NCI-H82 (cell line): ENCODE data around the gene C22orf23.
"Not testable (repeated sequence)": the region's sequence is repeated elsewhere in the genome, so short reads cannot be mapped to it uniquely, and the experiment has no call there.

ENCODE experiments used
- DNase-seq: peaks from one replicate; lab custom pipeline; 2025; lab: John Stamatoyannopoulos, UW

The C22orf23 gene

DNA sequence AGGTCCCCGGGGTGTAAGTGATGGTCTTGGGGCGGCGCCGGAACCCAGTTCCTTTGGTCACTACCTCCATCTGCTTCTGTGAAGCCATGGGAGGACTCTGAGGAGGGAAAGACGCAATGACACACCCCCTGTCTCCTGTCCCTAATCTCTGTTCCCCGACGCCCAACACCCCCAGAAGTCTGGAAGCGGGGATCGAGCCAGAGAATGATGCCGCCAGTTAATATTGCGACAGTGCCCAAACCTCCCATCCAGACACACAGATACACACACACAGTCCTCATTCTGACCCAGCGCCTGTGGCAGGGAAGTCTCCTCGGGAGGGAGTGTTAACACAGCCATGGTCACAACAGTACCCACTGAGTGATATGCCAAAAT, 352 bp downstream of the C22orf23 start:
- no peak for DNase-seq

DNA sequence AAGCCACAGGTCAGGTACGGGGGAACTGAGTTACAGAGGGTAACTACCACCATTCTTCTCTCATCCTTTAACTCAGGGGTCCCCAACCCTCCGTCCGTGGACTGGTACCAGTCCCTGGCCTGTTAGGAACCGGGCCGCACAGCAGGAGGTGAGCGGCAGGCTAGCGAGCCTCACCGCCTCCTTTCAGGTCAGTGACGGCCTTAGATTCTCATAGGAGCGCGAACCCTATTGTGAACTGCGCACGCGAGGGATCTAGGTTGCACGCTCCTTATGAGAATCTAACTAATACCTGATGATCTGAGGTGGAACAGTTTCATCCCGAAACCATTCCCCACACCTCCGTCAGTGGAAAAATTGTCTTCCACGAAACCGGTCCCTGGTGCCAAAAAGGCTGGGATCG, 772 bp downstream of the C22orf23 start:
- not testable (repeated sequence) for DNase-seq

DNA sequence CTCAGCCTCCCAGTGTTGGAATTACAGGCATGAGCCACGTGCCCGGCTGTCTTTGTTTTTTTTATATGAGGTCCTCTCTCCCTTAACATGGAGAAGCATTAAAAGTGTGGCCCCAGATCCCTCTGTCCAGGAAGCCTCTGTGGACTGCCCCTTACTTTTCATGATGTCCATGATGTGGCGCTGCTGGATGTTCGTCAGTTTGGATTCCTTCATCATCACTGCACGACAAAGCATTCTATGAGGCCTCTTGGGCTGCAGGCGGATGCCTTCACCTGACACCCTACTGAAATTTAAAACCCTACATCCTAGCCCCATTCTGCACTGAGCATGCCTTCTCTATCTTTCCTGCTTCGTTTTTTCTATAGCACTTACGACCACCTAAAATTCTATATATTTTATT, 2.1 kb downstream of the C22orf23 start:
- DNase-seq: no peak

DNA sequence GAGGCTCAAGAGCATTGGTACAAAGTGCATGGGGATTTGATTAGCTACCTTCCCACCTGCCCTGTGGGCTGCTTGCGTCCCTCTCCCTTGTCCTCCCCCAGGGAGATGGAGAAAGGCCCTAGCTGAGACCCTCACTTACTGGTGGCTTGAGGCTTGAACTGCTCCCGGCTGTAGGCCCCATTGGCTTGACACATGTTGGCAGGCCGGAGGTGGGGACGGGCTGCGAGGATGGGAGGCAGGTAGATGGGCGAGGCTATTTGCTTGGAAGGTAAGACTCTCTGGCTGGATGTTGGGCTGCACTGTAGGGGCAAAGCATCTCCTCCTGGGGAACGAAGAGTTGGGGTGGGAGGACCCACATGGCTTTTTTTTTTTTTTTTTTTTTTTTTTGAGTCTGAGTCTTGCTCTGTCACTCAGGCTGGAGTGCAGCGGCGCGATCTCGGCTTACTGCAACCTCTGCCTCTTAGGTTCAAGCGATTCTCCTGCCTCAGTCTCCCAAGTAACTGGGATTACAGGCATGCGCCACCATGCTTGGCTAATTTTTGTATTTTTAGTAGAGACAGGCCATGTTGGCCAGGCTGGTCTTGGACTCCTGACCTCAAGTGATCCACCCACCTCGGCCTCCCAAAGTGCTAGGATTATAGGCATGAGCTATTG, 6.1 kb downstream of the C22orf23 start:
- not testable (repeated sequence) for DNase-seq

DNA sequence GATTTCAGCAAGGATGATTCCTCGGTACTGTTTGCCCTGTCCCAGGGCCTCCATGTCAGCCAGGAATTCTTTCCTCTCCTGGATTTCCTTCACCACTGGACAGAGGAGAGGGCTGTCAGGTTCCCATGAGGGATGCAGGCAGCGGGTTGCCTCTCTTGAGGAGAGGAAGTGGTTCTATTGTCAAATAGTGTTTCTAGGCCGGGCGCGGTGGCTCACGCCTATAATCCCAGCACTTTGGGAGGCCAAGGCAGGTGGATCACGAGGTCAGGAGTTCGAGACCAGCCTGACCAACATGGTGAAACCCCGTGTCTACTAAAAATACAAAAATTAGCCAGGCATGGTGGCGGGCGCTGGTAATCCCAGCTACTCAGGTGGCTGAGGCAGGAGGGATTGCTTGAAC, 9.0 kb downstream of the C22orf23 start:
- not testable (repeated sequence) for DNase-seq

DNA sequence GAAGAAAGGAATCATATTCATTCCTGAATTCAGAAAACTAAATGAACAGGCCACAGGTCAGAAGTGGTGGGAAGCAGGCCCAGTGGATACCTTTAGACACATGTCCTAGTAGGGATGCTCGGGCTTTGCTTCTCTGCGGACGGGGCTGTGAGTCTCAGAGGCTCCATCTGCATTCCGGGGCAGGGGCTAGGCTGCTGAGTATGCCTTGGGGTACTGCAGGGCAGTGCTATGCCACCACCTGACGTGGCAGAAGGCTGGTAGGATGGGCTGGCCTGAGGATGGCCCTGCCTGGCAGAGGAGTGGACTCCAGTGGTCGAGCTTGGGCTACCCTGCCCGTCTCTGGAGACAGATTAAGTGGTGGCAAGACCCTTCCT, 9.6 kb downstream of the C22orf23 start:
- DNase-seq: no peak

DNA sequence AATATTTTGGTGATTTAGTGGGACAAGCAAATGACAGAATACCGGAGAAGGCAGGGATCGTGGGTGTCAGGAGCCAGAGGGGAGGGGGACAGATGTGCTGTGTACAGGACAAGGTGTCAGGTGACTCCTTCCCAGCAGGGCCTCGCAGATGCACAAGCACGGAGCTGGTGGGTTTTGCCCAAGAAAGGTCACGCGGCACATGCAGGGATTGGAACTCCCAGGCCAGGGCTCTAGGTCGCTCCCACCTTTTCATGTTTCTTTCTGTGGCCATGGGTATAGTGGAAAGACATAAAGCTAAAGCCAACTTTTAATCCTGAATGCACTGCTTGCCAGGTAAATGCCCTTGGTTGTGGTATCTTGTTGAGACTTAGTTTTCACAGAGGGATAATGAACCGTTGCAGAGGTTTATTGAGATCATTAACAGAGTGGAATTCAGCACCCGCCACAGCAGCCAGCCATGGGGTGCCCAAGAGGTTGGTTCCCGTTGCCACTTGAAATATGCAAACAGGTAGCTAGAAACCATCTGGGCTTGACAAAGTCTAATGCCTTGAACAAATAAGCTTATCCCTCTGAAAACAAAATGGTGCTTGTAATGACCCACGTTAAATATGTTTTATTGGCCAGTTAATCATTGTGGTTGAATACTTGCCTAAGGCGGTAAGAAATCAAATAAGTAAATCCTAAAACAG, 10.1 kb downstream of the C22orf23 start:
- DNase-seq: no peak

DNA sequence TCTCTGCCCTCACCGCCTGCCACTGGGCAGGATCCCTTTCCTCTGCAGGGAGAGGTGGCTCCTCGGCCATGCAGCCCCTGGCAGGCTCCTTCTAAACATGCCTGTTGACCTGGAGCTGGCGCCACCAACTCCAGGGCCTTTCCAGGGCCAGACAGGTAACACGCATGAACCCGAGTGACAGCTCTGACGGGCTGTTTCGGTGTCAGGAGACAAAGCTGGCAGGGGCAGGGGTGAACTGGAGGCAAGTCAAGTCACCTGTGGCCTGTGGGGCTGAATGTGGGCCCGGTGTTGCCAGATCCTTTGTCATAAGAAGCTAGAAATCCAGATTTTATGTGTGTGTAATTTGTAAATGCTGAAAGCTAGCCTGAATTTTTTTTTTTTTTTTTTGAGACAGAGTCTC, 11.3 kb downstream of the C22orf23 start:
- DNase-seq: no peak

DNA sequence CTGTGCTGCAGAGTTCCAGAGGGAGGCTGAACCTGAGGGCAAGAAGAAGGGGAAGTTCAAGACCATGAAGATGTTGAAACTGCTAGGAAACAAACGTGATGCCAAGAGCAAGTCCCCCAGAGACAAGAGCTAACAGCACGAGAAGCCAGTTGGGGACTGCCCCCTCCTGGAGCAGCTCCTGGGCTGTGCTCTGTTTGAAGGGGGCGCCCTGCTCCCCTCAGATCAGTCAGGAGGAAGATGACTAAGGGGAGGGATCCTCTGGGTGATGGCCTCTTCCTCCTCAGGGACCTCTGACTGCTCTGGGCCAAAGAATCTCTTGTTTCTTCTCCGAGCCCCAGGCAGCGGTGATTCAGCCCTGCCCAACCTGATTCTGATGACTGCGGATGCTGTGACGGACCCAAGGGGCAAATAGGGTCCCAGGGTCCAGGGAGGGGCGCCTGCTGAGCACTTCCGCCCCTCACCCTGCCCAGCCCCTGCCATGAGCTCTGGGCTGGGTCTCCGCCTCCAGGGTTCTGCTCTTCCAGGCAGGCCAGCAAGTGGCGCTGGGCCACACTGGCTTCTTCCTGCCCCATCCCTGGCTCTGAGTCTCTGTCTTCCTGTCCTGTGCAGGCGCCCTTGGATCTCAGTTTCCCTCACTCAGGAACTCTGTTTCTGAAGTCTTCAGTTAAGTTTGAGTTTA, 12.6 kb downstream of the C22orf23 start:
- no peak for DNase-seq

DNA sequence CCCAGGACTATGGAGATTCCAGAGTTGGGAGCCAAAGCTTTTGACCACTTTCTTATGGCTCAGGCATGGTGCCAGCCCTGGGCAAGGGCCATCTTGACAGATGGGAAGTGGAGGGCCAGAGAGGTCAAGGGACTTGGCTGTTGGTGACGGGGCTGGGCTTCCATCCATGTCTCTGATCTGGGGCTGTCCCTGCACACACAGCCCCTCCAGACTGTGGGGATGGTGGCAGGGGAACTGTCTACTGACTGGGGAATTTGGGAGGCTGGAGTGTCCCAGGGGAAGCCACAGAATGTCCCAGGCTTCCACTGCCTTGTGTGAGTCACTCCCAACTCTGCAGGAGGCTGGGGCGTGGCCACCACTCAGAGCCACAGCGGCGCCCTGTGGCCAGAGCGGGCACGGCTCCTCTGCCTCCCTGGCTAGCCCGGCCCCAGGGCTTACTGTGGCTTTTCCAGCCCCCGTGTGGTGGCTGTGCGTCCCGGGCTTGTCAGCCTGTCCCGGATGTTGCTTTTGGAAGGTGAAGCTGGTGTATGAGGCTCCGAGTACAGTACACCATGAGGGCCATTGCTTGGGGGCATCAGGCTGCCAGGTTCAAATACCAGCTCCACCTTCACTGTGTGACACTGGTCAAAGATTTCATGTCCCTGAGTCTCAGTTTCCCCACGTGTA, 19.6 kb downstream of the C22orf23 start:
- peak; percentile 86 for DNase-seq

DNA sequence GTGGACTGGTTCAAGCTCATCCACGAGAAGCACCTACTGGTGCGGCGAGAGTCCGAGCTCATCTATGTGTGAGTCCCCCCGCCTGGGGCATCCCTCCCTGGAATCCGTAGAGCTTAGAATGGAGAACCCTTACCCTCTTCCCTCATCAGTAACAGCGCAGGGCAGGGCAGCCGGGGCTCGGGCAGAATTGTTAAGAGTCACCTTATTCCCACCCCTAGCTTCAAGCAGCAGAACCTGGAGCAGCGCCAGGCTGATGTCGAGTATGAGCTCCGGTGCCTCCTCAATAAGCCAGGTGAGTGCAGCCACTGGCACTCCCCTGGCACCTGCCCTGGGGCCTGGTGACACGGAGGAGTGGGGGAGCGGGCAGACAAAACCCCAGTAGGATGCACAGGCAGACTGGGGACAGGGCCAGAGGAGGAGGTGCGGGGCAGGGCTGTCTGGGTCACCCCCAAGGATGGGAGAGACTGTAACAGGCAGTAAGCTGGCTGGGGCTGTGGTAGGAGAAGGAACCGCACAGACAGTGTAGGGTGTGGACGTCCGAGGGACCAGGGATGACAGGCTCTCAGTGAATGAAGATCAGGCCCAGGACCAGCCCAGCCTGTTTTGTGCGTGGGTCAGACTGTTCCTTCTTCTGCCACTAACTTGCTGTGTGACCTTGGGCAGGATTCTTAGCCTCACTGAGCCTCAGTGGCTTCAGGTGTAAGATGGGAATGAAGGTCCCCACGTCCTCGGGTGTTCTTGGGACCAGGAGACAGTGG, 20.4 kb downstream of the C22orf23 start:
- no peak for DNase-seq

DNA sequence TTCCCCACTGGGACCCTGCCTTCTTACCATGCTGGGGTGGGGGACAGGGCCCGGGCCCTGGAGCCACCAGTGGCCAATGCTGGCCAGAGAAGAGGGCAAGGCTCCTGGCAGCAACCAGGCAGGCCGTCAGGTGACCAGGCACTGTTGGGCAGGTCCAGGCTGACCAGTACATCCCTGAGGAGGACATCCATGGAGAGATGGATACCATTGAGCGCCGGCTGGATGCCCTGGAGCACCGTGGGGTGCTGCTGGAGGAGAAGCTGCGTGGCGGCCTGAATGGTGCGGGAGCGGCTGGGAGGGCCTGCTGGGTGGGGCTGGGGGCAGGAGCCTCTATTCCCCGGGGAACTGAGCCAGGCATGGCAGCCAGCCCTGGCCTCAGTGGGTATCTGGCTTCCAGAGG, 21.0 kb downstream of the C22orf23 start:
- DNase-seq: no peak

DNA sequence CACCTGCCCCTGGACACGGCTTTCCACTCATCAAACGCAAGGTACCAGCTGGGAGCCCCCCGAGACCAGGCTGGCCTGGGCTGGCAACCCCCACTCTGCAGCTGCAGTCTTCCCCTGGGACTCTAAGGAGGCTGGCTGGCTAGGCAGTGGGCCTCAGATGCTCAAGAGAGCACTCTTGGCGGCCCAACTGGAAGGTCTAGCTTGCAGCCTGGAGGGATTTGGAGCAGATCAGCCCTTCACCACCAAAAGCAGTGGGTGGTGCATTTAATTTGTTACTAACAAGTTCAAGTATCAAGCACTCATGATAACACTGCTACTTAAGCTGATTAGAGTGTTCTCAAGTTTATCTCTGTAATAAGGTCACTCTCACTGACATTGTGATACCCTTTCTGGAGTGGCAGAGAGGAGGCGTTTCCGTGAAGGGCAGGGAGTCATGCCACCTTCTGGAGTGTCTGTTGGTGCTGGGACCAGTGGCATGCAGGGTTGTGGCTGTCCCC, 21.5 kb downstream of the C22orf23 start:
- peak; percentile 50 for DNase-seq

DNA sequence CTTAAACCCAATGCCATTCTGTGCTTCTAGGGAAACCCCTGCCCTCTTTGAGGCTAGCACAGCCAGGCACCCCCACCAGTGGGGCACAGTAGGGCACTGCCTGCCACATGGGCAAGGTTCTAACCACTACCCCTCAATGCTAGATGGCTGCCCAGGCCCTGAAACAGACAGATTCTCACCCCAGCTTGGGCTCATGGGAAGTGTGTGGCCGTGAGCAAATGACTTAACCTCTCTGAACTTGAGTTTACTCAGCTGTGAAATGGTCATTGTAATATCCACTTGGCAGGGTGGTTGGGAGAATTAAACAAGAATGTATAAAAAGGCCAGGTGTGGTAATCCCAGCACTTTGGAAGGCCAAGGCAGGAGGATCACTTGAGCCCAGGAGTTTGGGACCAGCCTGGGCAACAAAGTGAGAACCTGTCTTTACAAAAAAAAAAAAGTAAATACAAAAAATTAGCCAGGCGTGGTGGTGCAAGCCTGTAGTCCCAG, 22.4 kb downstream of the C22orf23 start:
- DNase-seq: no peak

DNA sequence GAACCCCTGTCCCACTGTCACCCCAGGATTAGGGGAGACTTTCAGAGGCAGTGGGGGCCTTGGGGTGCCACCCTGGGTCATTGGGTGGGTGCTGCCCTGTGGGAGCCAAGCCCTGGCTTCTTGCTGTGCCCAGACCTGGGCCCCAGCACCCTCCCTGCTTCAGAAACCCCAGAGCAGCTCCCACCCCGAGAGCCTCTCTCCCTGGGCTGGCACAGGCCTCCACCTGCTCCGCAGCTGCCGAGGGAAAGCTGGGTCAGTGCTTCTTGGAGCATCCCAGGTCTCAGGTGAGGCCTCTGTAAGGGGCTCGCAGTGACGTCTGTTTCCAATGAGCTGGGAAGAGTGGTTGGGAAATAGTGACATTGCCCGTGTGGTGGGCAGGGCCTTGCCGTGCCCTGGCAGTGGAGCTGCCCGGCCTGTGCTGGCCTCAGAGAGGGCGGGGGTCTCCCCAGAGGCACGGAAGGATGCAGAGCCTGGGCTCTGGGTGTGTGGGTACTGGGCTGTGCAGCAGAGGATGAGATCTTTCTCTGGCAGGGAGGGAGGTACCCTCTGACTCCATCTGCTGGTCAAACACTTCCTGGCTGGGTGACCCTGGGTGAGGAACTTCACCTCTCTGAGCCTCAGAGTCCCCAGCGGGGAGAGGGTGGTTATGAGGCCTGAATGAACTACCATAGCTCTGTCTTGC, 23.0 kb downstream of the C22orf23 start:
- peak; percentile 9 for DNase-seq

DNA sequence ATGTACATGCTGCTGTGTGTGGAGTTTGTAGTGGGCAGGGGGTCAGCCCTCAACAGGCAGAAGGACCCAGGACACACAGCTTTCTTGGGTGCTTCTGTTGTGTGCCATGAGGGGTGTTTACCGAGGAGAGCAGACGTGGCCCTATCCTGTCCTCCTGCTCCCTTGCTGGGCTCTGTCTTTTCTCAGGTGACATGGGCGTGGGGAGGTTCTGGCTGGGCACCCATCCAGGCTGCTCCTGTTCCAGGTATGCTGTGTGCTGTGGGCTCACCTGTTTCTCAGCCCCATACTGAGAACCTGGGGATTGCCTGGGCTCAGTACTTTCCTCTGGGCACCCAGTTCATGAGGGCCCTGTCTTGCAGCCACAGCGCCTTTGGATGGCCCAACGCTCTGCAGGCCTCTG, 24.0 kb downstream of the C22orf23 start:
- no peak for DNase-seq

DNA sequence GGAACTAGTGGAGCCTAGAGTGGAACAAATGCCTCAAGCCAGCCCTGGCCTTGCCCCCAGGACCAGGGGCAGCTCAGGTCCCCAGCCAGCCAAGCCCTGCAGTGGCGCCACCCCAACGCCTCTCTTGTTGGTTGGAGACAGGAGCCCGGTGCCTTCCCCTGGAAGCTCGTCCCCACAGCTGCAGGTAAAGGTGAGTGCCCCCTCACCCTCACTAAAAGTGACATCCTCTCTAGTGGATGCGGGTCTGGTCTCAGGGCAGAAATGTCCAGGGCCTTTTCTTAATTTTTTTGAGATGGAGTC, 25.8 kb downstream of the C22orf23 start:
- no peak for DNase-seq

DNA sequence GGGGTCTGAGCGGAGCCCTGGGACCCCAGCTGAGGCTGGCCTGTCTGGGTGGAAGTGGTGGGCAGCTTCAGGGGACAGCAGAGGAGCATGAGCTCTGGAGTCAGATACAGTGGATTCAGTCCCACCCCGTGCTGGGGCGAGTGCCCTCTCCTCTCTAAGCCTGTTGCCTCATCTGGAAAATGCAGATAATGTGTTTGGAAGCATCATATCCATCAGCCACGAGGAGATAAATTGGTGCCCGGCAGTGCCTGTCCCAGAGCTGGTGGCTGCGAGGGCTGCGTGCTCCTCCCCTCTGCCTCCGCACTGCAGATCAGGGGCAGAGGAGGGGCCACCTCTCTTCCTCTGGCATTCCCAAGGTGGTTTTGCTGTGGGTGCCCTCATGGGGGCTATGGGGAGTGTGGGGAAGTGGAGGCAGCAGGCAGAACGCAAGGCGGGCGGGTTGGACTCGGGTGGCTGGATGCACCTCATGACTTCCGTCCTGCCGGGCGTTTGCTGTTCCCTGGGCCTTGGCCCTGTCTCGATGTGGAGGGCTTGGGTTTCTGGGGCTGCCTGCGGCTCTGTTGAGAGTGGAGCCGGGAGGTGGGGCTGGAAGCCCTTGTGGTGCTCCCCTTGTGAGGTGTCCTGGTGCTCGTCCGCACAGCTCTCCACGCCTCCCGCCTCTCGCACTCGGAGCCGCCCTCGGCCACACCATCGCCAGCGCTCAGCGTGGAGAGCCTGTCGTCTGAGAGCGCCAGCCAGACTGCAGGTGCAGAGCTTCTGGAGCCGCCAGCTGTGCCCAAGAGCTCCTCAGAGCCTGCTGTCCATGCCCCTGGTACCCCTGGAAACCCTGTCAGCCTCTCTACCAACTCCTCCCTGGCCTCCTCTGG, 26.4 kb downstream of the C22orf23 start:
- DNase-seq: no peak

DNA sequence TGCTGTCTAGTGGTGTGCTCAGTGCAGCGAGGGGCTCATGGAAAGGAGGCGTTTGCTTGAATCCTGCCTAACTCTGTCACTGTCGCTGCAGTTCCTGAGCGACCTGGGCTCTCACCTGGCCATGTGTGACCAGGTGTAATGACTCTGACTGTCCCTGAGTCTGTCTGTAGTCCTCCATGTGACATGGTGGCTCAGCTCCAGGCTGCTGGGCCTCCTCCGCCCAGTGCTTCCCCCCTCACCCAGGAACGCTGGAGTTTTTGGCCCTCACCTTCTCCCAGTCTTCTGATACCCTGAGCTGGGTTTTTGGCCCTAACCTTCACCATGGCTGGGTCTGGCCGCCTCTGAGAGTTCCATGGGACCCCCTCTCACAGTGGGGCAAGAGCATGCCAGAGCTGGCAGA, 27.0 kb downstream of the C22orf23 start:
- no peak for DNase-seq

DNA sequence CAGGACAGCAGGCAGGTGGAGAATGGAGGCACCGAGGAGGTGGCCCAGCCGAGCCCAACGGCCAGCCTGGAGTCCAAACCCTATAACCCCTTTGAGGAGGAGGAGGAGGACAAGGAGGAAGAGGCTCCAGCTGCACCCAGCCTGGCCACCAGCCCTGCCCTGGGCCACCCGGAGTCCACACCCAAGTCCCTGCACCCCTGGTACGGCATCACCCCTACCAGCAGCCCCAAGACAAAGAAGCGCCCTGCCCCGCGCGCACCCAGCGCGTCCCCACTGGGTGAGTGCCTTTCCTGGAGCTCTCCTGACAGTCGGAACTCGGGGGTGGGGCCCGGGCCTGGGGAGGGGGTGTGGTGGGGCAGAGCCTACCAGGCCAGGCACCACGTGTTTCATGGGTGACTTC, 27.6 kb downstream of the C22orf23 start:
- no peak for DNase-seq
